AG08395 (cell line): ENCODE data around the gene DNM1L.
"Not testable (repeated sequence)": the region's sequence is repeated elsewhere in the genome, so short reads cannot be mapped to it uniquely, and the experiment has no call there.

ENCODE experiments used
- DNase-seq: peaks from one replicate; pipeline ENCODE4 v3.0.0; 2012; ENCODE audit warnings: mixed read lengths, low spot score

The DNM1L gene

DNA sequence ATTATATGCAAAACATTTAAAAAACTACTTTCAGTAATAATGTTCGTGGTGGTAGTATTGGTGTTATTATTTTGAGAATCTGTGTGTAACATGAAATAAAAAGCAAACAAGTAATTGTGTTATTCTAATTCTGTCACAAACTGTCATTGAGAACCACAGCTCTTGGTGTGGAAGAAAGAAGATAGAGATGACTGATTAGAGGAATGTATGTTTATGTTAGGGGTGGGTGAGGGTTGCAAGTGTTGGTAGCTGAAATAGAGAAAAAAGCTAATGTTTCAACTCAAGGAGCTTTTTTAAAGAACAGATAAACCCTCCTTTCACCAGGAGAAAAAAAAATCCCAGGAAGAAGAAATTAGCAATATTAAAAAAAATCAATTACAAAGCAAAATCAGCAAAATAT is 18.3 kb downstream of the DNM1L start:
- no peak for DNase-seq

DNA sequence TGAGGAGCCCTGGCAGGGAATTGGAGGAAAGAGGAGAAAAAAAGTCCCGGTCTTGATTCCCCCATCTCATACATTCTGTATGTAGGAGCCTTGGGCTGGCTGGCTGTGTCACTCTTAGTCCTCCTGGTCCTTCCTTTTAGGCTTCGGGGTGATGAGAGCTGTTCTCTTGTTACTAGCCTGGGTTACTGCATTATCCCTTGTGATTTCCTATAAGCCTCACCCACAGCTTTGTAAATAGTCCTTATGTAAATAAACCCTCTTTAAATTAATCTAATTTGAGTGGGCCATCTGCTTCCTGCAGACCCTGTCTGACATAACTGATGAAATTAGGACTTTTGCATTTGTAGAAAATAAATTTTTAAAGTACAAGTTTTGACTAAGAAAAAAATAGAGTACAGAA is 19.2 kb downstream of the DNM1L start:
- no peak for DNase-seq

DNA sequence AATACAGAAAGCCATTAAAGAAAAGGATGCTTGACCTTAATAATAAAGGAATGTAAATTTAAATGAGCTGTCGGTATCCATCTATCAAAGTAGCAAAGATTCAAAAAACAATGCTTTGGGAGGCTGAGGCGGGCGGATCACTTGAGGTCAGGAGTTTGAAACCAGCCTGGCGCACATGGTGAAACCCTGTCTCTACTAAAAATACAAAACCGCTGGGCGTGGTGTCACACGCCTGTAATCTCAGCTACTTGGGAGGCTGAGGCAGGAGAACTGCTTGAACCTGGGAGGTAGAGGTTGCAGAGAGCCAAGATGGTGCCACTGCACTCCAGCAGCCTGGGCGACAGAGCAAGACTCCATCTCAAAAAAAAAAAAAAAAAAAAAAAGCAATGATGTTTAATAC is 20.3 kb downstream of the DNM1L start:
- DNase-seq: not testable (repeated sequence)

DNA sequence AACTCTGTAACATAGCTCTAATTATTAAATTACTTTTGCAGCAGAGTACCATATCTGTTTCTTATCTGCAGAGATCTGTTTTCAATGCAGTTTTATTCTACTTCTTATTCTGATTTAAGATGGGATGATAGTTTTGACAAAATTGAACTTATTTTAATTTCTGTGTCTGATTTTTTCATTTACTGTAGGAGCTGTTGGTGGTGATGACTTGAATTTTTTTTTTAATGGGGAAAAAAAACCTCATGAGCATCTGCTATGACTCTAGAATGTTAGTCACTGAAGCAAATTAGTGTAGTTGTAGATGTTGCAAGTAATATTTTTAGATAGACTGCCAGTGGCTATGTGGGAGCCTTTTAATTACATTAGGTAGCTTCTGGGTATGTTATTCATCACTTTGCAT is 23.4 kb downstream of the DNM1L start:
- DNase-seq: peak; percentile 10

DNA sequence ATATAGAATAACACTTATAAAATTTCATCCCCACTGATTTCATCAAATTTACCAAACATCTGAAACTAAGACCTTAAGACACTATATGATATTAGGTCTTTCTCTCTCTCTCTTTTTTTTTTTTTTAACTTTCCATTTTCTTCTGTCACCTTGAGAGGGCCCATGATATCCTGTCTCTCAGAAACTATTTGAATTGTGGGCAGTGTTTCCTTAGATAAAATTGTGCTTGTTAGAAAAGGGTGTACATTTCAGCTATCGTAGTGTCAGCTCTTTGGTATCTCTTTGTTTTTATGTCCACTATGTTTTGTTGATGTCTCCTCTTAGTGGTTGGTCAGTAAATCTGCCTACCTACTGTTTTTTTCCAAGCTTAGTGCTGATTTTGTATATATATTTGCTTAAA is 23.8 kb downstream of the DNM1L start:
- no peak for DNase-seq

DNA sequence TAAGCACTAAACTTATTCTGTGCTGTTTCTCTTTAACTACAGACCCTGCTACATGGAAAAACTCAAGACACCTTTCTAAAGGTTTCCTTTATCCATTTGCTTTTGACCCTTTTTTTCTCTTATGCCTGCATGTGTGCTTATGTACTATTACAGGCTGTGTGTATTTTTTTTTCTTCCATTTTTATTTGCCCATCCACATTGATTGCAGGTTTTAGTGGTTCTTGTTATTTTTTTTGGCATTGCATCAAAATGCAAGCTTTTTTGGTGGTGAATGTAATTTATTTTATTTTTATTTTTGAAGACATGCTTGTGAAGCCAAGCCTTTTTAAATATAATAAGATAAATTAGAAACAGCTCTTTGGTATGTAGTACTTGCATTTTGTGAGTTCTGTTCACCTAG is 26.7 kb downstream of the DNM1L start:
- DNase-seq: no peak

DNA sequence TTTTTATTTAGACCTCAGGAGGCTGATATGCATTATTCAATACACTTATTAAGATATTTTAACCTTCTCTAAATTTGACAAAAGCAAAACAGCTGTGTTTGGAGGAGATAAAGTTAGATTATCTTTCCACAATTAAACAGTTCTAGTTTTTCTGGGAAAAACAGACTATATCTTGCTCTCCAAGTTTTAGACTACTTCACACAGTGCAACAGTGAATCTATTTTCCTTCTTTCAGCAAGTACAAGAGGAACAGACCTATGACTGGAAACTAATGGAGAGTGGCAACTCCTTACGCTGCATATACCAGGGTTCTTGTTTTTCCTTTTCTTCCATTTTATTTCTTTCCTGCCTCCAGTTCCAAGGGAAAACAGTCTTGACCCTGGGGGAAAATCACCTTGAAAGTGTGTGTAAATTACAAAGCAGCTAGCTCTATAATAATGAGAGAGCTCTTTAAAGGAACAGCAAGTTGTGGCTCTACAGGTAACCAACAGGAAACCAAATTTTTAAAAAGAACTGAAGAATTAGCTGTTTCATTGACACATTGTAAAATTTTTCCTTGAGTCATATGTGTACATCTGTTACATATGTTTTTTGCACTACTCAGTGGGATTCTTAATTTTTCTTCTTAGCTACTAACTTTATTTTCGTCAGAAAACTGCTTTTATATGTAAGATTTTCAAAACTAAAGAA is 27.4 kb downstream of the DNM1L start:
- DNase-seq: no peak

DNA sequence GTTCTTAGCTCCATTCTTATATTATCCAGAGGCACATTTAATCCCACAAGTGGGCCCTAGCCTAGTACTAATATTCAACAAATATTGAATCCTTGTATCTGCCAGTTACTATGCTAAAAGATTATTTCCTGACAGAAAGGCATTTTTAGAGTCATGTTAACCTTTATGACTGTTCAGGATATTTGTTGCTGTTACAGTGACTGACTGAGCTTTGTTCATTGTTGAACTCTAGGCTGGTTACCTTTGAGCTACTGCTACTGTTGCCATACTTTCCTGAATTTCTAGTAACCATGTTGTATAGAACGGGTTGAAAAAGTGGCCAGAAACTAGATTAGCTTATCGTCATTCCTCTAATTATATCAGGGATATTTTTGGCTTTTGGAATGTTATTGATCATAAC is 29.8 kb downstream of the DNM1L start:
- no peak for DNase-seq

DNA sequence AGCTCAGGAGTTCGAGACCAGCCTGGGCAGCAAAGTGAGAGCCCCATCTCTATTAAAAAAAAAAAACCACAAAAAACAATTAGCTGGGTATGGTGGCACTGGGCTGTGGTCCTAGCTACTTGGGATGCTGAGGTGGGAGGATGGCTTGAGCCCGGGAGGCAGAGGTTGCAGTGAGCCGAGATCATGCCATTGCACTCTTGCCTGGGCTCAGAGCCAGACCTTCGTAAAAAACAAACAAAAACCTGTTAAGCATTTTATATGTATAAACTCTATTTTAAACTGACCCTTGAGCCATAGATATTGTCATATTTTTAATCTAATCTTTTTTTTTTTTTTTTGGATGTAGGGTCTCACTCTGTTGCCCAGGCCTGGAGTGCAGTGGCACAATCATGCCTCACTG is 35.7 kb downstream of the DNM1L start:
- no peak for DNase-seq

DNA sequence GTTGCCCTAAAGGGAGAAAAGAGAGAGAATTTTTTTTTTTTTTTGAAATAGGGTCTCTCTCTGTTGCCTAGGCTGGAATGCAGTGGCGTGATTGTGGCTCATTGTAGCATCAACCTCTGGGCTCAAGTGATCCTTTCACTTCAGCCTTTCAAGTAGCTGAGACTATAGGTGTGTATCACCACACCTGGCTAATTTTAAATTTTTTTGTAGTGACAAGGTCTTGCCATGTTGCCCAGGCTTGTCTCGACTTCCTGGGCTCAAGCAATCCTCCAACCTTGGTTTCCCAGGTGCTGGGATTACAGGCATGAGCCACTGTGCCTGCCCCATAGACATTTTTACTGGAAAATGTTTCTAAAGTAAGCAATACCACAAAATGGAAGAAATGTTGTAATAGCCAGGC is 39.8 kb downstream of the DNM1L start:
- DNase-seq: no peak

DNA sequence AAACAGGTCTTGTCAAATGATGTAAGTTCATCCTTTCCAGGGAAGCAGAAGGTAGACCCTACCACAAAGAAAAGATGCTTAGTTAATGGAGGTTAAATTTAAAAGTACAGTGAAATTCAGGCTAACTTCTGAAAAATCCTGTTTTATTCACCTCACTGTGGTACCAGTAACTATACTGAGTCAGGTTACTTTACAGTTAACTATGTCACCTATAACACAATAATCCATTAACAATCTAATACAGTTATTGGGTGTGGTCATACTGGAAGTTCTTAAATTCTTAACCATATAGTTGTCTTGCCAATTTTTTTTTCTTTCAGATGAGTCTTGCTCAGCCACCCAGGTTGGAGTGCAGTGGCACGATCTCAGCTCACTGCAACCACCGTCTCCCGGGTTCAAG is 46.2 kb downstream of the DNM1L start:
- DNase-seq: not testable (repeated sequence)

DNA sequence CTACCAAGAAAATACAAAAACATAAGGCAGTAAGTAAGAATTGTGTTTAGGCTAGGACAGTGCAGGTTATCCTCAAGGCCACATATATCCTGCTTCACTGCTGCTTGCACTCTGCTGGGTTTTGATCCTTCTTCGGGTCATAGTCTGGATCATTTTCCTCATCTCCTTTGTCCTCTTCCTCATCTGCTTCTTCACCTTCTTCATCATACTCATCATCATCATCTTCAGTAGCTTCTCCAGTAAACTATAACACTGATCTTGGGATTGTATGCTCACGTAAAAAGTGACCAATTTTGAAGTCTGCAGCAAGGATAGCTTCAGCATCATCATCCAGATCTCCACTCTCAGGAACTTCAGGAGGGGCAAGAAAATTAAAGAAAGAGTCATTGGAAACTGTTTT is 47.2 kb downstream of the DNM1L start:
- DNase-seq: no peak

DNA sequence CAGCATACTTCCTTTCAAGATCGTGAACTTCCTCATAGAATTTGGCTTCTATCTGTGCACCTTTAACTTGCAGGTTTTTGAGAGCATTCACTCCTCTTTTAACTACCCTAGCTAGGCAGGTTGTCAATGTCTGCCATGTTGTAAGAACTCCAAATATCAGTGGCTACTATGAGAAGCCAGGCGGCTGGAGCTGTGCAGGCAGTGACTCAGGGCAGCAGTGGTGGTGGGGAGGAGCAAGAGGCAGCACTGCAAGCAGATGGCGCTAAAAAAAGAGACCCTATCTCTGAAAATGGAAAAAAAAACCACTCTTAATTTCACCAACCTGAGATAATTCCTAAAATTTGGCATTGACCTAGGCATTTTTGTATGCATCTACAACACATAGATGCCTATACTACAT is 48.1 kb downstream of the DNM1L start:
- no peak for DNase-seq

DNA sequence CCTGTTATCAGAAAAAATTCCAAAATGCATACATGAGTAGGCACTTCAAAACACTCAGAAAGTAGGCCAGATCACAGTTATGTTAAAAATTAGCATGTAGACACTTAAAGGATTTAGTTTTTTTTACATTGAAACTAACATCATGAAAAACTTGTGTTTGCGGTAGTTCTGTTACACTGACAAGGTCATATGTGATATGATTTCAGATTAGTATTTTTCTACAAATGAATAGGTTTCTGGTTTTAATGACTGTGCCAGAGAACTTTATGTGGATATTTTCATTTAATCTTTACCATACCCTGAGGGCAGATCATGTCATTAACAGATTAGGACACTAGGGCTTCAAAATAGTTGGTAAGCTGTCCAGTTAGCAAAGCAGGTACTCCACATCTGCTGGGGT is 55.9 kb downstream of the DNM1L start:
- no peak for DNase-seq

DNA sequence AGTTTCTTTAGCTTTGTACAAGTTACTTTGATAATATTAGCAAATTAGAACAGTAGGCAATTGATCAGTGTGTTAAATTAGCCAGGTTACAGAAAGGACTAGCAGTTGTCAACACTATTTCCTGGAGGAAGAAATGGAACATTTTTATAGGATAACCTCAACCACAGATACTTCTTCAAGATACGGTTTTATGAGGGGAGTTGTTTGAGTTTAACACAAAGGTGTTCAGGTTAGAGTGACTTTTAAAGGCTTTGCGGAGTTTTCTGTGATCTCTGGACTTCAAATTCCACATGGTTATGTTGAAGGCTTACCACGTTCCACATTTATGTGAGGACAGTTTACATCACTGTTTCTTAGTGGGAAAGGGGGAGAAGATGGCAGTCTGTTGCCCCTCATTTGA is 57.3 kb downstream of the DNM1L start:
- no peak for DNase-seq

DNA sequence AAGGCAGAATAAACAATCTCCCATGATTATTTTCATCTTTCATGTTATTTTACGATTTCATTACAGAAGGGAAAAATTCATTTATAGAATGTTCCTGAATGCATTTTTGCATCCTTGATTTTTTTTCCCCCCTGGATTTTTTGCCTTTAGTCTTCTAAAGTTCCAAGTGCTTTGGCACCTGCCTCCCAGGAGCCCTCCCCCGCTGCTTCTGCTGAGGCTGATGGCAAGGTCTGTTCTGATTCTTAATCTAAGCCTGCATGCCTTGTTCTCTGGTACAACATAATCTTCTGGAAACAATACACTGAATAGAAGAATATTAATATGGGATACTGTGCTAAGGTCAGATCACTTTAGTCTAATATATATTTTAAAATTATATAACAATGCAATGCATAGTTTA is 58.6 kb downstream of the DNM1L start:
- DNase-seq: no peak

DNA sequence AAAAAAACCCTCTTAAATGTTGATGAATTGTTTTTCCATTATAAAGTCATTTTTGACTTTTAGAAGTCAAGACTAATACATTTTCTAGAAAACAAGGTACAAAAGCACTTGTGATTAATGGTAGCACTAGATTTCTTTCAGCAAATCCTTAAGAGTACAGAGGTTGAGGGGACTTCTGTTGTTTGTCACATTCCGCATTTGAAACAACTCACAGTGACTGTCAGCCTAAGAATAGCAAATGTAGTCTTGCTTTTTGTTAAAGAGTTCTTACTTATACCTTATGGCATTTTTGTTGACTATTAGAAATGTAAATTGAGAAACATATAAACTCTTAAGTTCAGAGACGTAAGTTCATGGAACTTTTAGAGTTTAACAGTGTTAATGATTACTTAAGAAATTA is 60.2 kb downstream of the DNM1L start:
- DNase-seq: no peak

DNA sequence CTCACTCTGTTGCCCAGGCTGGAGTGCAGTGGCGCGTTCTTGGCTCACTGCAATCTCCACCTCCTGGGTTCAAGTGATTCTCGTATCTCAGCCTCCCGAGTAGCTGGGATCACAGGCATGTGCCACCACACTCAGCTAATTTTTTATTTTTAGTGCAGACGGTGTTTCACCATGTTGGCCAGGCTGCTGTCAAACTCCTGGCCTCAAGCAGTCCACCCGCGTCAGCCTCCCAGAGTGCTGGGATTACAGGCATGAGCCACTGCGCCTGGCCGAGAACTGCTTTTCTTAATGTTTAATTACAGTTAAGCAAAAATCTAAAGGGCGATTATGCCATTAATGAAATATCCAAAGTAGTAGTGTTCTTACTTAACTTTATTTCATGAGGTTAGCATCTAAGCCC is 63.0 kb downstream of the DNM1L start:
- no peak for DNase-seq

DNA sequence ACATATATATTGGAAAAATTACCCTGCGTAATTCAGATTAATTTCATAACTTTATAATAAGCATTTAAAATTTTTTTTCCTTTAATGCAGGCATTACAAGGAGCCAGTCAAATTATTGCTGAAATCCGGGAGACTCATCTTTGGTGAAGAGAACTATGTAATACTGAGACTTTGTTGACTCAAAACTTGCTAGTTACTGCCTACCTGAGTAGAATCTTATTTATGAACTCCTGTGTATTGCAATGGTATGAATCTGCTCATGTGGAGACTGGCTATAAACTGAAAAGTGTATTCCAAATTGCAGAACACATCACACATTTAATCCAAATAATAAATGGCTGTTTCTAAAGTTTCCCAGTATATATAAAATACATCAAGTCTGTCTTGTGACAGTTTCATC is 64.2 kb downstream of the DNM1L start:
- no peak for DNase-seq

DNA sequence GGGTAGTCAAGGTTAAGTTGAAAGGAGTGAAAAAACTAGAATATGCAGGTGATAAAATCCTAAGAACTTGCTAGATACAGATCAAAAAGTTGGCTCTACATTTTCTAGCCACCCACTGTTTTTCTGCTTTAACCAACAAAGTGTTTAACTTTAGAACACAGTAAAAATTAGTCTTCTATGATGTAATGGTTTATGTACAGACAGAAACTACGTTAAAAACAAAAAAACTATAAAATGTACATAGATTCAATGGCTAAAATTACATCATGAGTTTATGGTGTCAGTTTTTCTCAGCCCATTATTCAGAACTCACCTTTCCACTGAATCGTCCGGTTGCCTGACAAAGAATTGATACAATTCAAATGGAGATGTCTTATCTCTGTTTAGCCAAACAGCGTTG is 74.5 kb downstream of the DNM1L start:
- no peak for DNase-seq

DNA sequence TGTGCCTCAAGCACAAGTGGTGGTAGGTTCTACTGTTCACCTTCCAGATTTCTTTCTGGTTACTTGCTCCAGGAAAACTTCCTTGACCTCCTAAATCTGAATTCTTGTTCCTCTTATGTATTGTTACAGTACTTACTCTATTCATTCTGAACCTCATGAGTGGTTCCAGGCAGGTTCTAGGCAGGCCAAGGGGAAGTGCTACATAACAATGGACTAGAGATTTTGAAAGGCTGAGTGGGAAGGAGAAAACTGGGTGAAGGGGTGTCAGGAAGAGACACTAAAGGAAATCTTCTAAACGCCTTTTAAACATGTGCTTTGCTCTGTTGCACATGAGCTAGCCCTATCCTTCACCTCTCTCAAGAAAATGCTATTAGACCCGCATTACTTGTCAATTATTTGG is 75.0 kb downstream of the DNM1L start:
- no peak for DNase-seq

DNA sequence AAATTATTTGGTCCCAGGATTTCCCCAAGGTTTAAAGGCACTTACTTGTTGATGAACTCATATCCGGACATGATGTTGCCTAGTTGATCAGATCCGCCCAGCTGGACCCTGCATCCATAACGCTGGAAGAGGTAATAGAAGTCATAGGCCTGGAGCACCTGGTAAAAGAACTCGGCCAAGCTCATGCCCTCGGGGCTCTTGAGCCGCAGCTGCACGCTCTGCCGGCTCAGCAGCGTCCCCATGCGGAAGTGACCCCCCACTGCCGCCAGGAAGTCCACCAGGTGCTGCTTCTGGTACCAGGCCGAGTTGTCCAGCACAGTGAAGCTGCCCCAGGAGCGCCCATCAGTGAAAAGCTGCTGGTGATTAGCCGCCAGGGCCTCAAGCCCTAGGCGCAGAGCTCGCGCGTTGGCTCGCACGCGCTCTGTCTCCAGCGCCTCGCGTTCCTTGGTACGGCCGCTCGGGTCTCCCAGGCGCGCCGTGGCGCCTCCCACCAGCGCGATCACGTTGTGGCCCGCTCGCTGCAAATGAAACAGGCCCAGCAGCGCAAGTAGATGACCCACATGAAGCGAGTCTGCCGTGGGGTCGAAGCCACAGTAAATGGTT is 76.1 kb downstream of the DNM1L start:
- DNase-seq: peak; percentile 54

DNA sequence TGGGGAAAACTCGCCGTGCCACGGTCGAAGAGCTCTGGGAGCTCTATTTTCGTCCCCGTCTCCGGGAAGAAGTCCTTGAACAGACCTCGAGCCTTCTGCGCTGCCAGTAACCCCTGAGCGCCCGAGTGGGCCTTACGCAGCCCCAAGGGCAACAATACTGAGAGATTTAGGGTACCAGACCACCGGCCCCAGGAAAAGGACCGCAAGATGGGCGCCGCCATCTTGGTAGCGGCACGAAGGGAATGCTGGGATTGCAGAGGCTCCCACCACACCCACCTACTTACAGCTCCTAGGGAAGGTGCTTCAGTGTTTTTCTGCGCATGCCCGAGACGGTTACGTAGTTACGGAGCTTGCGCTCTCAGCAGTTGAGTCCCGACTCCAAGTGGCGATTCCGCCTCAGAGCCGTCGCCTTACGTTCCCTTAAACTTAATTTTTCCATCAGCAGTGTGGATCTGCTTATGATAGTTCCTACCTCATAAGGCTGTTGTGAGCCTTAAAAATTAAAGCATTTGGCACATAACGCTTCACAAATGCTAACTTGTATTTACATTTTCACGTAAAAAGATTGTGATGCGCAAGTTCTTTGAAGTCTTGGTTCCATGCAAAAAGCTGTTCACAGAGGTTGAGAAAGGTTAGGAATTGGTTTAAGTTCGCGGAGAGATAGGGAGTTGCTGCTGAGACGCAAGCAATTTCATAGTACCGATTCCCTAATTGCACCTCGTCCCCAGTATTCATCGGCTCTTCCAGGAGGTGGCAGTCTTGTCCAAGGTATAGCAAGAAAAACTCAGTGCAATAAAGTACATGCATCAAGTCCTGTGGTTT is 76.8 kb downstream of the DNM1L start, which contains the start of gene YARS2:
YARS2 (minus strand) TSS at position 244 of the 822 bp plus-strand sequence; CDS start at position 221, 23 bp downstream.
- DNase-seq: peak; percentile 95
